NCI-H526 (cell line): ENCODE measurements around the gene STK24.
A peak's percentile ranks its signal among the peaks of the same experiment; 100 is the strongest.
"Not testable (repeated sequence)": the region's sequence is repeated elsewhere in the genome, so short reads cannot be mapped to it uniquely, and the experiment has no call there.

ENCODE experiments used
- DNase-seq, 2 experiments: peaks; one replicate each; lab custom pipeline; 2025; lab: John Stamatoyannopoulos, UW

STK24 gene

DNA sequence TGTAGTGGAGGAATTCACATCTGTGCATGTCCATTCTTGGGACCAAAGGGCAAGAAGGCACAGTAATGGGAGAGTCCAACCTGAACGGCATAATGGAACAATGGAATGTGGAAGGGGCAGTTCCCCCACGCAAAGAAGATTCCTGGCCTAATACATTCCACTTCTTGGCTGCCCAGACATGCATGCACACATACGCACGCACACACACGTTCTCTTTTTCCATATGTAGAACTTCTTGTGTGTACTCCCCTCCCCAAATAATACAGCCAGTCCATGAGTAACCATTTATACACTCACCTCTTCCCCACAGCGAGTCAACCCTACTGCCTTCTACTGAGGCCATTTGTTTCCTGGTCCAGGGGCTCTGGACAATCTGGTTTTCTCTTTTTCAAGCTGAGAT is 6.0 kb upstream of the STK24 start:
- DNase-seq = no peak

DNA sequence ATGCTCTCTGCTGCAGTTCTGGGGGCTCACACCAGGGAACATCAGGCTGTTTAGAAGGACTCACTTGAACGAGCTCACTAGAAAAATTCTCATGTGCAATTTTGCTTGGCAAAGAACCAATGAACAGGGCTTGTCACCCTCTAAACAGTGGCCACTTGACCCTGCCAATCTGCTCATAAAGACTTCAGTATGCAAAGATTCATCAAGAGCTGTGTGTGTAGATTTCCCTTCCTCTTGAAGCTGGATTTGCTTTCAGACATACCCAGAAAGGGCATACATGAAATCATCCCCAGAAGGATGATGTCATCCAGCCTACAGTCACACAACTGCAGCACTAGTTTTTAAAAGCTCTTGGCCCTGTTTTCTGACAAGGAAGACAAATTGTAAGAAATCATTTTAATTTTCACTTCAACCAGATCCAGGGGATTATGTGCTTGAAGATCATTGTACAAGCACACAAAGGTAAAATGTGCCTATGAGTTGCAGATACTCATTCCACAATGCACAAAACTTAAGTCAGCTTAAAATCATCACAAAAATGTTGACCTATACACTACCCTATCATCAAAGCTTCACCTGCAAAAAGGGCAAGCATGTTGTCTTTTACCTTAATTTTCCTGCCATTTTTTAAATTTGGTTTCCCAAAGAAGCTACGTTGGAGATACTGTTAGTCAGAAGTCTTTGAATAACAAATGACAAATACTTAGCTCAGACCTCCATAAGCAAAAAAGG is 5.2 kb upstream of the STK24 start:
- no peak for DNase-seq

- no peak for DNase-seq
Measured at GRCh38 chr13:98581381-98581780, 4.5 kb upstream of the STK24 start.

GRCh38 chr13:98580420-98580819 is 3.5 kb upstream of the STK24 start:
- DNase-seq = no peak

GRCh38 chr13:98577836-98578285 is 954 bp upstream of the STK24 start:
- DNase-seq = peak in 1 of 2 experiments; percentile 79

DNA sequence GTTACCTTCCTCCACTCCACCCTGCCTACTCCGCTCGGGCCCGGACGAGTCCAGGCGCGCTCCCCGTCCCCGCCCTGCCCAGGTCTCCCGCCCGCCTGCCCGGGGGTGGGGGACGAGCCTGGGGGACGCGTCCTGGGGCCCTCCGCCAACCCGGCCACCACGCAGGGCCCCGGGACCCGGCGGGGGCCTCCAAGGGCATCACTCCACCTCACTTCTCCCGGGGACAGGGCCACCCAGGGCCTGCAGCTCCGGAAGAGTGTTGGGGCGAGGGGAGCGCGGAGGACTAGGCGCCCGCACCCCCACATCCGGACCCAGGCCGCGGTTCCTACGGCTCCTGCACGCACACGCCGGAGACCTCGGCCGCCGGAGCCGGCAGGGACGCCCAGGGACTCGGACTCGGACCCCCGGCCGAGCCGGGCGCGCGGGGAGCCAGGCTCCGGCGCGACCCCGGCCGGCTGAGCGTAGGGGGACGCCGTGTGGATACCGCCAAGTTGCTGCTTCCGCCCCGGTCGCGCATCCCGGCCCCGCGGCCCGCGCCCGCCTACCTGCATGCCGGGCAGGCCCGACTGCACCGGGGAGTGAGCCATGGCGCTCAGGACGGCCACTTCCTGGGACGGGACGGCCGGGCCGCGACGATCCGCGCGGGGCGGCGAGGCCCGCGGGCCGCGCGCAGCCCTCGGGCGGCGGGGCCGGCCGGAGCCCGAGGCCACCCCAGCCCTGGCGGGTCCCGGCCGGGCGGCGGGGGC is 534 bp downstream of the STK24 start:
- DNase-seq = peak in 1 of 2 experiments; percentile 81

DNA sequence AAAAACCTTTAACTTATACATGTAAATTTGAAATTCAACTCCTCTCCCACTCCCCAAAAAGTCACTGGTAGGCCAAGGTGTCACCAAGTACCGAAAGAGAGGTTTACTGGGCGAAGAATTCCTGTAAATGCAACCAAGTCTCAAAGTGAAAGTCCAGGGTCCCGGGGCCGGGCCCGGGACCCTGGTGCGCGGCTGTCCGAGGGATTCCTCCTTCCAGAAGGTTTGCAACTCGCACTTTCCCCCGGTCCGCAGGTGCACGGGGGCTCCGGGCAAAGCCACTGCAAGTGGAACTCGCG is 1.1 kb downstream of the STK24 start:
- no peak for DNase-seq

DNA sequence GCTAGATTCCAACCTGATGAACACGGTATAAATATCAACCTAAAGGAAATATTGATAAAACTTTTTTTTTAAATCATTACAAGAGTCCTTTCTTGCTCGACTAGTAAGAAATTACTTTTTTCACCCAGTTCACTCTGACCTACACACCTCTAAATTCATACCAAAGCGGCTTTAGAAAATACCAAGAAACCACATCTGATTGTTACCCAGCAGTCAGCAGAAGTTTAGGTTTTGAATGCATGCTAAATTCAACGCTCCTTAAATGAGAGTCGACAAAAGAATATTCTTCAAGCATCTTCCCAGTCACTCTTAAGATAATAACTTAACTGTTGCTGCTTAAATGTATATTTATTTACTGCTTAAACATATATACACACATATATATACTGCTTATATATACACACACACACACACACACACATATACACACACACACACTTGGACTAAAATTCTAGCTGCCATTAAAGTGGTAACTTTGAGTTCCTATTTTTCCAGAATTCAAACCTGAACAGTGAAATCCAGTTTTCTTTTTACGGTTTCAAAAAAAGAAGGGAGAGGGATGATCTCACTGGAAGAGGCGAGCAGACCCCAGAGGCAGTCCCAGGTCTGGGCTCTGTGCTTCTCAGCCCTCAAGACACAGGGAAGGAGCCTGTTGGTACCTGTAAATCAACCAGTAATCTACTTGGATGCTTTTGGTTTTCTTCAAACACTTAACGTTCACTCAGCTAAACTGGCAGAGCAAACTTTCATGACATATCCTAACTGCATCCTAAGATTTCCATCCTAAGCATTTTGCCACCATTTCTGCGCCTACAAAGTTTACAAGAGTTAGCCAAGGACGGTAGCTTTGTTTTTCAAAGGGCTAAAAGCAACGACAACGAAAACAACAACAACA is 1.7 kb downstream of the STK24 start:
- DNase-seq = peak in 1 of 2 experiments; percentile 41

DNA sequence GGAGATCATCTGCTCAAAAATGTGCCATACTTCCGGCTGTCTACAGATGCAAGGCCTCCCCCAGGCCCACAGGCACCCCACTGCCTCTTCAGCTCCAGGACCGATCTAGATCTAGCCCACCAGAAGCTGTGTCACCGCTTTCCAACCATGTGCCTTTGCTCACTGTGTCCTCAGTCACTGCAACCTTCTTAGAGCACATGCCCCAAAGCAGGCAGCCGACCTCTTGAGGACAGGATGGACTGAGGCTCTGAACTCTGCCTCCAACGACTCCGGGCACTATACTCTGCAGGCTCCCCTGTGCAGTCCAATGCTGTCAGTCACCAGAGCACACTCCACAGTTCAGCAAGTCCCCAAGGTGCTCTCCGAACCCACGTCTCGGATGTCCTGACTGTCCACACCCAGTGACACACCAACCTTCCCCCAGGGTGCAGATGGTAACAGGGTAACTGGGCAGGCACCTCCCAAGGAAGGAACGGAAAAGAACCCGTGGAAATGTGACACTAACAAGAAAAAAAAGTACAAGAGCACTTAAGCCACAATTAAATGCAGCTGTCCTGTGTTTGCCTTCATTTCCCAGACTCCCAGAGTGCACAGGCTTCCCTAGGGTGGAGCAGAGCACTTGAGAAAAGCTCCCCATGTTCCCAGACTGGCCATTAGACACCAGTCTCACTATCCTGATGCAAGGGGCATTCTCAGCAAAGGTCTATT is 4.8 kb downstream of the STK24 start:
- peak in 1 of 2 experiments; percentile 51 for DNase-seq

GRCh38 chr13:98570929-98571372 is 6.0 kb downstream of the STK24 start:
- peak; percentile 60 to 64 for DNase-seq

GRCh38 chr13:98569494-98570367 is 7.2 kb downstream of the STK24 start:
- DNase-seq = not testable (repeated sequence)

- no peak for DNase-seq
Measured at GRCh38 chr13:98568918-98569317, 8.0 kb downstream of the STK24 start.

DNA sequence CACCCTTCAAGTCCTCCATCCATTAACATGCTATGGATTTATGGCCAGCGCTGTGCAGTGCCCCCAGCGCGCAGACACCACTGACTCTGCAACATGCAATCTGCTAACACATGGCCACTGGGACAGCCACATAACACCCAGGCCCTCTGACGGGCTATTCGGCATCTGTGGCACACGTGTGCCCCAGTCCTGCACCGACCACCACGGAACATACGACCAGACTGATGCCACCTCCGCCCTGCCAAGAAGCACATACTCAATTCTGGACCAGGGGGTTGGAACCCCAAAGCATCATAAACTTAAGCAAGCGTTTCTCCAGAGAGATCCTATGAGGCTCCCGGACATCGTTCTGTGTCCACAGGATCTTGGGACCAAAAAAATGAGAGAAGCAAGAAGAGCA is 9.8 kb downstream of the STK24 start:
- DNase-seq = no peak

GRCh38 chr13:98565726-98566565 is 11.0 kb downstream of the STK24 start:
- DNase-seq = no peak

DNA sequence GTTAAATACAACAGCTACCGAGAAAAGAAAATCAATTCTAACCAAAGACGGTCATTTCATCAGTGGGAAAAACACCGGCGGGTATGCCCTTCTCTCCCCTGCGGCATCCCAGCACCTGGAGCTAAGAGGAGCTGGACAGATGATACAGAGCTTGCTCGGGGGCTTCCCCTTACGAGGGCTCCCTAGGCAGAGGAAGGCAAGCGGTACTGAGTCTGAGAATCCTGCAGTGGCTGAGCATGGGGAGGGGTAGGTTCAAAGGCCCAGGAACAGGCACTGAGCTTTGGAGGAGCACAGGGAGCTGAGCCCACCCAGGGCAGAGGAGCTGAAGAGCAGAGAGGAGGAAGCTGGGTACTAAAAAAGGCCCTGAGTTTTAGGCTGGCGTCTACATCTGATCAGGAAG is 12.7 kb downstream of the STK24 start:
- DNase-seq = no peak

- no peak for DNase-seq
Measured at GRCh38 chr13:98563071-98563470, 13.8 kb downstream of the STK24 start.

DNA sequence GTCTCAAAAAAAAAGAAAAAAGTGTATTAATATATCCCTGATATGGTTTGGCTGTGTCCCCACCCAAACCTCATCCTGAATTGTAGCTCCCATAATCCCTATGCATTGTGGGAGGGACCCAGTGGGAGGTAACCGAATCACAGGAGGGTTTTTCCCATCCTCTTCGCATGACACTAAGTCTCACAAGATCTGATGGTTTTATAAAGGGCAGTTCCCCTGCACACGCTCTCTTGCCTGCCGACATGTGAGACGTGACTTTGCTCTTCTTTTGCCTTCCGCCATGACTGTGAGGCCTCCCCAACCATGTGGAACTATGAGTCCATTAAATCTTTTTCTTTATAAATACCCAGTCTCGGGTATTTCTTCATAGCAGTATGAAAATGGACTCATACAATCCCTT is 17.7 kb downstream of the STK24 start:
- no peak for DNase-seq

DNA sequence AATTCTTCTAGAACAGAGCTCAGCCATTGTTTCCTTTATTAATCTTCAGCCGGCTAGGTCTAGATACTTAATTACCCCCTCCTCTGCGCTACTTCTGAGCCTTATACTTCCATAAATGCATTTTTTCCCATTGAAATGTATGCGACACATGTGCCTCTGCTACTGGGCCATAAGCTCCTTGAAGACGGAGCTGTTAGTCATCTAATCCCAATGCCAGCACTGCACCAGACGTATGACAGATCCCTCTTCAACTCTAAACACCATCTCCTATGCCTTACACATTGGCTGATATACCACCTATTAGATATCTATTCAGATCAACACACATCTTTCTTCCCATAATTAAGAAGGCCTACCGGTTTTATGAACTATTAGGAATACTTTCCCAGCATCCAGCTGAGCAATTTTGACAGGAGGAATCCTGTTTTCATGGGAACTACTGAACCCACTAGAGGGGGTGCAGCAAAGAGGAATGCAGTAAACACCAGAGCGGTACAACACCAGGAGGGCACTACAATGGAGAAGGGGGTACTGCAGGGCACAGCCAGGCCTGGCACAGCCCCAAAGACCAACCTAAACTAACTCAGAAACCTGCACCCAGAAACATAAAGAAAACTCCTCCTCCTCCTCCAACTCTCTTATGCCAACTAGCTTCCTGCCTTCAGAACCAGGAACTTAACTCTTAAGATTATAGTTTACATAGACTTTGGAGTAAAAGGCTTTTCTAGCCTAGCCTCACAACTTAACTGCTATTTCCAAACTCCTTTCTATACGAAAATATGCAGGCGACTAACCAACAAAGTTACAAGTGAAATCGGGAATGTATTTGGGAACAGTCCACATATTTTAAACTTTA is 18.7 kb downstream of the STK24 start:
- DNase-seq = no peak
